Bronchial epithelial cell (primary cell): Measurements from ENCODE around the gene DNAH12. TPM values are rescaled to one million over a fixed set of nuclear protein-coding genes. Genes with fewer than 3 reads are reported as not detected.

ENCODE experiments used
- DNase-seq: peaks from one replicate; pipeline ENCODE4 v3.0.0-alpha.2; 2010; ENCODE audit warnings: low read depth
- FAIRE-seq: peaks from 2 replicates; lab custom pipeline; 2011; peaks lifted over from hg19 to GRCh38; lab: Jason Lieb, UNC
- H3K27me3 ChIP-seq: 2 replicates; pipeline ENCODE4 v1.5.1; 2011; ENCODE audit warnings: low read length; ENCODE audit not compliant: control insufficient read depth, insufficient read depth
- H3K36me3 ChIP-seq: 2 replicates; pipeline ENCODE4 v1.5.1; 2011; ENCODE audit warnings: low read length; ENCODE audit not compliant: control insufficient read depth, insufficient read depth
- H3K4me3 ChIP-seq: 2 replicates; pipeline ENCODE4 v1.5.1; 2011; ENCODE audit warnings: mild to moderate bottlenecking, low read depth, low read length, control low read depth
- total RNA-seq: library from RNA; depleted of rRNA; stranded (reverse); fragments of >200 nt; gene quantifications from 2 replicates; pipeline ENCODE4 v1.2.1, GENCODE V29; 2014
- TF ChIP-seq, protein P1 (sequence below): IDR thresholded peaks from 2 replicates; pipeline ENCODE4 v1.5.1; 2011; ENCODE audit warnings: mild to moderate bottlenecking, moderate library complexity, low read length, control low read depth, inconsistent platforms; ENCODE audit not compliant: insufficient read depth, severe bottlenecking

Gene DNAH12, protein sequence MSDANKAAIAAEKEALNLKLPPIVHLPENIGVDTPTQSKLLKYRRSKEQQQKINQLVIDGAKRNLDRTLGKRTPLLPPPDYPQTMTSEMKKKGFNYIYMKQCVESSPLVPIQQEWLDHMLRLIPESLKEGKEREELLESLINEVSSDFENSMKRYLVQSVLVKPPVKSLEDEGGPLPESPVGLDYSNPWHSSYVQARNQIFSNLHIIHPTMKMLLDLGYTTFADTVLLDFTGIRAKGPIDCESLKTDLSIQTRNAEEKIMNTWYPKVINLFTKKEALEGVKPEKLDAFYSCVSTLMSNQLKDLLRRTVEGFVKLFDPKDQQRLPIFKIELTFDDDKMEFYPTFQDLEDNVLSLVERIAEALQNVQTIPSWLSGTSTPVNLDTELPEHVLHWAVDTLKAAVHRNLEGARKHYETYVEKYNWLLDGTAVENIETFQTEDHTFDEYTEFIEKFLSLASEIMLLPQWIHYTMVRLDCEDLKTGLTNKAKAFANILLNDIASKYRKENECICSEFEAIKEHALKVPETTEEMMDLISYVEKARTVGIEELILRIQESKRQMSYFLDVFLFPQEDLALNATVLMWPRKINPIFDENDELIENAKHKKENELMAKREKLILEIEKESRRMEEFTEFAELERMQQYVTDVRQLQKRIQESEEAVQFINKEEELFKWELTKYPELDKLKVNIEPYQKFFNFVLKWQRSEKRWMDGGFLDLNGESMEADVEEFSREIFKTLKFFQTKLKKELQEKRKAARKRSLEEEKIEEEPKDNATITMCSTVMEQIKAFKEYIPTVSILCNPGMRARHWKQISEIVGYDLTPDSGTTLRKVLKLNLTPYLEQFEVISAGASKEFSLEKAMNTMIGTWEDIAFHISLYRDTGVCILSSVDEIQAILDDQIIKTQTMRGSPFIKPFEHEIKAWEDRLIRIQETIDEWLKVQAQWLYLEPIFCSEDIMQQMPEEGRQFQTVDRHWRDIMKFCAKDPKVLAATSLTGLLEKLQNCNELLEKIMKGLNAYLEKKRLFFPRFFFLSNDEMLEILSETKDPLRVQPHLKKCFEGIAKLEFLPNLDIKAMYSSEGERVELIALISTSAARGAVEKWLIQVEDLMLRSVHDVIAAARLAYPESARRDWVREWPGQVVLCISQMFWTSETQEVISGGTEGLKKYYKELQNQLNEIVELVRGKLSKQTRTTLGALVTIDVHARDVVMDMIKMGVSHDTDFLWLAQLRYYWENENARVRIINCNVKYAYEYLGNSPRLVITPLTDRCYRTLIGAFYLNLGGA (N-terminal part only)
- total RNA-seq, result under 0.01 and 0.13 TPM in 2 replicates

DNA sequence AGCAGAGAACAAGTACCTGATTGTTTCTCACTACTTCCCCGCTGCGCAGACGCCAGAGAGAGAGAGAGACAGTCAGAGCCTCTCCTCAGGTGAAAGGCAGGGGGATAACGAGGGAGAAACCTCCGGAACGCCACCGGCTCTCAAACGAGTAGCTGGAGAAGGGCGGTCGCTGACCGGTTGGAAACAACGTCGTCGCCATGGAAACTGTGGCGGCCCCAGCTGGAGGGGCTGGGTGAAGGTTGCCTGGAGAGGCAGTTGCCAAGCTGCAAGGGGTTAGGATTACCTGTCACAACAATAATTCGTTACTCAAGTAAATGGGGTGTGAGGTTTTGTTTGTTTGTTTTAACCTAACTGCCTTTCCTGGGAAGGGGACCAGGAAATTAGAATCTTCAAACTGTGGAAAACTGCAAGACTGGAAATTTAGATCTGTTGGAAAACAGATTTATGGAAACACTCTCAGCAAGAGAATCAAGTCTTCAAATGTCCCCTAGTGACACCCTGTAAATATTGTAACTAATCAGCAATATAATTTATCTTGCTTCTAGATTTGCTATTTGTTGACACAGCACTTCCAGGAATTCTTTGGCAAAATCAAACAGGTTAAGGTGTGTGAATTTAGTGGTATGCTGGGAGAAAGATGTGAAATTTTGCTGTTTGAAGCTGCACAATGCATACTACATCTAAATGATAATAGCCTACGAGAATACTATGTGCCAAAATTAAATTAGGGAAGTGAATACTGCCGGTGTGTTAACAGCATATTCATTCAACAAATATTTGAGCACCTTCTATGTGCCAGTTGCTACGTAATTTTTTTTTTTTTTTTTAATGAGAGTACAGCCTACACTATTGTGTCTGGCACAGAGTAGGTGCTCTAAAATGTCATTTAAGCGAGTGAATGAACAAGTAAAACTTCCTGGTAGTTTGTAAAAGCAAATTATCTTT, at the start of gene DNAH12:
TSS of gene DNAH12 (minus strand) at position 164 of the 945 bp plus-strand sequence. CDS start 1,474 bp downstream, outside the sequence.
- Histone ChIP-seq H3K36me3 (no peaks in the 10 kb centered on the region), H3K4me3 (peak within 1 kb of the TSS; percentile 0), H3K27me3 (no peaks in the 10 kb centered on the region)
- DNase-seq (no peak), FAIRE-seq (peak; percentile 43)
- TF ChIP-seq, protein P1, sequence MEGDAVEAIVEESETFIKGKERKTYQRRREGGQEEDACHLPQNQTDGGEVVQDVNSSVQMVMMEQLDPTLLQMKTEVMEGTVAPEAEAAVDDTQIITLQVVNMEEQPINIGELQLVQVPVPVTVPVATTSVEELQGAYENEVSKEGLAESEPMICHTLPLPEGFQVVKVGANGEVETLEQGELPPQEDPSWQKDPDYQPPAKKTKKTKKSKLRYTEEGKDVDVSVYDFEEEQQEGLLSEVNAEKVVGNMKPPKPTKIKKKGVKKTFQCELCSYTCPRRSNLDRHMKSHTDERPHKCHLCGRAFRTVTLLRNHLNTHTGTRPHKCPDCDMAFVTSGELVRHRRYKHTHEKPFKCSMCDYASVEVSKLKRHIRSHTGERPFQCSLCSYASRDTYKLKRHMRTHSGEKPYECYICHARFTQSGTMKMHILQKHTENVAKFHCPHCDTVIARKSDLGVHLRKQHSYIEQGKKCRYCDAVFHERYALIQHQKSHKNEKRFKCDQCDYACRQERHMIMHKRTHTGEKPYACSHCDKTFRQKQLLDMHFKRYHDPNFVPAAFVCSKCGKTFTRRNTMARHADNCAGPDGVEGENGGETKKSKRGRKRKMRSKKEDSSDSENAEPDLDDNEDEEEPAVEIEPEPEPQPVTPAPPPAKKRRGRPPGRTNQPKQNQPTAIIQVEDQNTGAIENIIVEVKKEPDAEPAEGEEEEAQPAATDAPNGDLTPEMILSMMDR, result no peak

DNA sequence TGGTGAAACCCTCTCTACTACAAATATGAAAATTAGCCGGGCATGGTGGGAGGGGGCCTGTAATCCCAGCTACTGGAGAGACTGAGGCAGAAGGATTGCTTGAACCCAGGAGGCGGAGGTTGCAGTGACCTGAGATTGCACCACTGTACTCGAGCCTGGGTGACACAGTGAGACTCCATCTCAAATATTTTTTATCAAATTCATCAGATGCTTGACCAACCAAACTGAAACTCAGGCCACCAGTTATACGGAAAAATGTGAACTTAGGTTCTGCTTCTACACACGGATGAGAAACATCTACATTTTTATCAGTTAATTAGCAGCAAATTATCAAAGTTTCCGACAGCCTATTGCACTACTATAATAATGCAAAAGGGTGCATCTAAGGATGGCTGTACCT, 48.2 kb upstream of the DNAH12 start:
- Histone ChIP-seq H3K4me3 (no peak overlapping the region), H3K36me3 (peaks cover 4% of the 10 kb centered on the region), H3K27me3 (no peaks in the 10 kb centered on the region)
- DNase-seq, result no peak
- FAIRE-seq, result no peak
- TF ChIP-seq, protein P1, result no peak

DNA sequence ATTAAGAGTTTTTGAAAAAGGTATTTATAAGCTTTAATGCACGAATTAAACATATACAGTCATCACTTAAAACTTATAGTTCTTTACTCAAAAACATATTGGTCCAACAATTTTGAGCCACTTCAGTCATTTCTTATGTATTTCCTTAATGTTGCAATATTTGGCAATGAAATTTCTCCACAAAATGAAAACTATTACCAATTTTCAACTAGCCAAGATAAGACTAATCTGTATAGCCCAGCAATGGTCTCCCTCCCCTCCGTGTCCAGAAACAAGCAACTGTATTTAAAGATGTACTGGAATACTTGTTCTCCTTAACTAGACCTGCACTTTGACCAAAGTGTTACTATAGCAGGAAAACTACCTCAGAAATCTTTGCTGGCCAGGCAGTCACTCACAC, 43.8 kb upstream of the DNAH12 start:
- Histone ChIP-seq H3K36me3 (peaks cover 4% of the 10 kb centered on the region), H3K27me3 (no peaks in the 10 kb centered on the region), H3K4me3 (no peak overlapping the region)
- DNase-seq (no peak), FAIRE-seq (no peak)
- TF ChIP-seq, protein P1, result no peak

DNA sequence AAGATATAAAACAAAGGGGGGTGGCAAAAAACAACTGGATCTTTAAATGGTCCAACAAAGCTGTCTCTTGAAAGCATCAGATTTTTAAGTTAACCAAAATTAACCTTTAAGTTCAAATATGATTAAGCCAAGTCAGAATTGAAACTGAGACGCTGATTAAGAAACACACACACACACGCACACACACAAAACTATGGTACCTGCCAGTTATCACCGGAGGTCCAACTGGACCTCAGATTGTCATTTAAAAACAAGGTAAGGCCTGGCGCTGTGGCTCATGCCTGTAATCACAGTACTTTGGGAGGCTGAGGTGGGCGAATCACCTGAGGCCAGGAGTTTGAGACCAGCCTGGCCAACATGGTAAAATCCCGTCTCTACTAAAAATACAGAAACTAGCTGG, 42.6 kb upstream of the DNAH12 start:
- TF ChIP-seq, protein P1, result no peak
- DNase-seq (no peak), FAIRE-seq (no peak)
- Histone ChIP-seq H3K4me3 (no peak overlapping the region), H3K27me3 (no peaks in the 10 kb centered on the region), H3K36me3 (peaks cover 2% of the 10 kb centered on the region)
